ENCODE results near the gene PLOD3.

GRCh38 chr7:101212014-101212413, 5.4 kb downstream of the PLOD3 start:
- no peak for TF ChIP-seq POLR2A (IDR thresholded peaks at IDR 0.05)
- TF ChIP-seq, protein P1, sequence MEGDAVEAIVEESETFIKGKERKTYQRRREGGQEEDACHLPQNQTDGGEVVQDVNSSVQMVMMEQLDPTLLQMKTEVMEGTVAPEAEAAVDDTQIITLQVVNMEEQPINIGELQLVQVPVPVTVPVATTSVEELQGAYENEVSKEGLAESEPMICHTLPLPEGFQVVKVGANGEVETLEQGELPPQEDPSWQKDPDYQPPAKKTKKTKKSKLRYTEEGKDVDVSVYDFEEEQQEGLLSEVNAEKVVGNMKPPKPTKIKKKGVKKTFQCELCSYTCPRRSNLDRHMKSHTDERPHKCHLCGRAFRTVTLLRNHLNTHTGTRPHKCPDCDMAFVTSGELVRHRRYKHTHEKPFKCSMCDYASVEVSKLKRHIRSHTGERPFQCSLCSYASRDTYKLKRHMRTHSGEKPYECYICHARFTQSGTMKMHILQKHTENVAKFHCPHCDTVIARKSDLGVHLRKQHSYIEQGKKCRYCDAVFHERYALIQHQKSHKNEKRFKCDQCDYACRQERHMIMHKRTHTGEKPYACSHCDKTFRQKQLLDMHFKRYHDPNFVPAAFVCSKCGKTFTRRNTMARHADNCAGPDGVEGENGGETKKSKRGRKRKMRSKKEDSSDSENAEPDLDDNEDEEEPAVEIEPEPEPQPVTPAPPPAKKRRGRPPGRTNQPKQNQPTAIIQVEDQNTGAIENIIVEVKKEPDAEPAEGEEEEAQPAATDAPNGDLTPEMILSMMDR (IDR thresholded peaks at IDR 0.05), result no peak
- no peak for TF ChIP-seq POLR2AphosphoS5 (IDR thresholded peaks at IDR 0.05)

Data from stomach (tissue), 4 donors.